Kidney (tissue), 14 donors: ENCODE data around the gene FGF2. TPM values are rescaled to one million over a fixed set of nuclear protein-coding genes. Genes with fewer than 3 reads are reported as not detected.

Experiments used
- DNase-seq, 5 donors: peaks; one replicate each; pipeline ENCODE4 v3.0.0-alpha.2; 2013 to 2020
- FAIRE-seq: peaks from 2 replicates; lab custom pipeline; 2012; peaks lifted over from hg19 to GRCh38; lab: Jason Lieb, UNC
- H3K27ac ChIP-seq, 2 donors: one replicate each; pipeline ENCODE4 v1.7.0; 2013; ENCODE audit warnings: low read depth in 2 of 2, low read length in 2 of 2, inconsistent platforms in 1 of 2
- H3K27me3 ChIP-seq: one replicate; pipeline ENCODE4 v1.7.1; 2013; ENCODE audit warnings: low read length, inconsistent platforms; ENCODE audit not compliant: control insufficient read depth, insufficient read depth
- H3K36me3 ChIP-seq, 3 donors: one replicate each; pipeline versions ENCODE4 v1.7.0 to v1.7.1; 2013; ENCODE audit warnings: low read length in 3 of 3, control low read depth in 1 of 3, inconsistent platforms in 1 of 3; ENCODE audit not compliant: insufficient read depth in 3 of 3, control insufficient read depth in 2 of 3
- H3K4me1 ChIP-seq, 3 donors: one replicate each; pipeline versions ENCODE4 v1.7.0 to v1.7.1; 2013; ENCODE audit warnings: low read length in 3 of 3, inconsistent platforms in 1 of 3, low read depth in 1 of 3; ENCODE audit not compliant: control insufficient read depth in 2 of 3, insufficient read depth in 2 of 3
- H3K4me3 ChIP-seq, 3 donors: one replicate each; pipeline versions ENCODE4 v1.7.0 to v1.8.1; 2013; ENCODE audit warnings: low read length in 3 of 3, control low read depth in 1 of 3, inconsistent platforms in 1 of 3
- H3K9ac ChIP-seq, 3 donors: one replicate each; pipeline versions ENCODE4 v1.7.0 to v1.7.1; 2013; ENCODE audit warnings: low read length in 3 of 3, control low read depth in 1 of 3, inconsistent platforms in 1 of 3
- H3K9me3 ChIP-seq, 3 donors: one replicate each; pipeline versions ENCODE4 v1.7.0 to v1.7.1; 2013; ENCODE audit warnings: low read length in 3 of 3, control low read depth in 1 of 3, inconsistent platforms in 1 of 3; ENCODE audit not compliant: control insufficient read depth in 2 of 3, insufficient read depth in 1 of 3
- intact Hi-C: fragments of 100-400 bp; cut with DNase I; formaldehyde crosslinking; loops from one replicate; pipeline ENCODE4 v1.11.1; 2022
- polyA plus RNA-seq: library from polyadenylated mRNA; stranded (reverse); fragments of 350-450 nt; fragmentation: Illumina TruSeq; extraction: RNeasy Lipid Tissue Mini Kit (QIAGEN cat#74804); gene quantifications from one replicate; pipeline ENCODE4 v1.2.3, GENCODE V29; 2014; ENCODE audit warnings: low read depth, low replicate concordance; ENCODE audit not compliant: insufficient read depth
- total RNA-seq: library from RNA; stranded (reverse); fragmentation: NEBNext Ultra II Directional; extraction: Animal tissue kit (Norgen Biotek cat#: 25700); gene quantifications from one replicate; pipeline ENCODE4 v1.2.1, GENCODE V29; 2021
- TF ChIP-seq, protein P1 (sequence below): IDR thresholded peaks from 3 replicates; pipeline ENCODE4 v1.5.1; 2012; ENCODE audit warnings: mild to moderate bottlenecking, moderate library complexity, borderline replicate concordance; ENCODE audit not compliant: insufficient read depth; ENCODE audit errors: extremely low read depth
- donor health status: control.
- donor health status: control.
- donor health status: control.
- donor health status: control.
- donor health status: control.
- donor health status: DM: yes; HTN: yes; CAD: no.
- donor health status: Normal renal cell carcinoma (clear cell type).

The FGF2 gene
- total and polyA plus RNA-seq, 2 donors from 2014 or later, result 2.3 to 16.9 TPM

DNA sequence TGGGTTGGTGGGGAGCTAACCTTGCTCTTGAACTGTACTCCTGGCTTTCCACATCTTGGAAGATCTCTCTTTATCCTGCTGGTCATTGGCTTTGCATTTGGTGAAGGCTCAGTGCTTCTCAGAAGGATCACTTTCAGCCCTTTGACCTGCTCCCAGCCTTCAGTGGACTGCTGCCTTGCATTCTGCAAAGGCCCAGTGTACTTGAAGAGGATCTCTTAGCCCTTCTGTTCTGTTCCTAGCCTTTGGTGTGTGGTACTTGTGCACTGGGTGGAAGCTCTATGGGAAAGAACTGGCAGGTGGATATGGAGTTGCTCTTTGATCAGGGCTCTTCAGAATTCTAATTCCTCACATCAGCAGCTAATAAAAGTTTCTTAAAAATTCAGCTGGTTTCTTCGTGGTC is 46.5 kb downstream of the FGF2 start:
- Histone ChIP-seq H3K27me3 (no peaks in the 10 kb centered on the region), H3K27ac (no peak overlapping the region), H3K9ac (no peak overlapping the region), H3K9me3 (no peaks in the 10 kb centered on the region), H3K4me1 (no peaks in the 10 kb centered on the region), H3K36me3 (no peaks in the 10 kb centered on the region), H3K4me3 (no peak overlapping the region)
- TF ChIP-seq, protein P1, sequence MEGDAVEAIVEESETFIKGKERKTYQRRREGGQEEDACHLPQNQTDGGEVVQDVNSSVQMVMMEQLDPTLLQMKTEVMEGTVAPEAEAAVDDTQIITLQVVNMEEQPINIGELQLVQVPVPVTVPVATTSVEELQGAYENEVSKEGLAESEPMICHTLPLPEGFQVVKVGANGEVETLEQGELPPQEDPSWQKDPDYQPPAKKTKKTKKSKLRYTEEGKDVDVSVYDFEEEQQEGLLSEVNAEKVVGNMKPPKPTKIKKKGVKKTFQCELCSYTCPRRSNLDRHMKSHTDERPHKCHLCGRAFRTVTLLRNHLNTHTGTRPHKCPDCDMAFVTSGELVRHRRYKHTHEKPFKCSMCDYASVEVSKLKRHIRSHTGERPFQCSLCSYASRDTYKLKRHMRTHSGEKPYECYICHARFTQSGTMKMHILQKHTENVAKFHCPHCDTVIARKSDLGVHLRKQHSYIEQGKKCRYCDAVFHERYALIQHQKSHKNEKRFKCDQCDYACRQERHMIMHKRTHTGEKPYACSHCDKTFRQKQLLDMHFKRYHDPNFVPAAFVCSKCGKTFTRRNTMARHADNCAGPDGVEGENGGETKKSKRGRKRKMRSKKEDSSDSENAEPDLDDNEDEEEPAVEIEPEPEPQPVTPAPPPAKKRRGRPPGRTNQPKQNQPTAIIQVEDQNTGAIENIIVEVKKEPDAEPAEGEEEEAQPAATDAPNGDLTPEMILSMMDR, result no peak
- no peak for FAIRE-seq
- intact Hi-C loops, result no loop called here
- no peak for DNase-seq

DNA sequence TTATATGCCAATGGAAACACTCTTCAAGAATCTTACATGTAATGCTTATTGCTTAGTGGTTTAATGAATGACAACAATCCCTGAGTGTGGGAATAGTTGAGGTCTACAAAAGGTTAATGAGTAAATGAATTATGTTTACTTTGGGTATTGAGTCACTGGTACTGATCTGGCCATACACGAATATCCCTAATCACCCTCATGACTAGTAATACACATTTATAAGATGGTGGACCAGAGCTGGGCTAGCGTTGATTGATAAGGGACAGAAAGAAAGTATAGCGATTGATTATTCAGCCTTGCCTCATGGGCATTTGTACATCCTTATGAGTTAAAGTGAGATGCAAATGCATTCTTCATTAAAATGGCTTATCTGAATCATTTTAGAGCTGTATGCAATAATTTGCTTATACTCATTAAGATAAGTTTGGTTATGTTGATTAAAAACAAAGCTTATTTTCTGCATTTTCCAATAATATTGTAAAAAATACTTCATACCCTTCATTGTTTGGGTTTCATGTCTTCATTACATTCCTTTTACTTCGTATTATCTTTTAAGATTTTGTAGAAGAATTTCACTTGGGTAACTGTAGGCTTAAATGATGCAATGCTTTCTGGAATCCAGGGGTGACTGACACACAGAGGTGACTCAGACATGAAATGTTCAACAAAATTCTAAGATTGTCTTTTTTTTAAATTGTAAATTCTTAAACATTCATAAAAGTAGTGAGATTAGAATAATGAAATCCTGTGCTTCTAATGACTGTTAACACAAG is 47.4 kb downstream of the FGF2 start:
- Histone ChIP-seq H3K4me3 (no peak overlapping the region), H3K9ac (no peak overlapping the region), H3K27me3 (no peaks in the 10 kb centered on the region), H3K9me3 (no peaks in the 10 kb centered on the region), H3K27ac (no peak overlapping the region), H3K4me1 (no peaks in the 10 kb centered on the region), H3K36me3 (no peaks in the 10 kb centered on the region)
- FAIRE-seq, result peak; percentile 3
- TF ChIP-seq, protein P1, result no peak
- intact Hi-C loops, result no loop called here
- DNase-seq, result no peak

DNA sequence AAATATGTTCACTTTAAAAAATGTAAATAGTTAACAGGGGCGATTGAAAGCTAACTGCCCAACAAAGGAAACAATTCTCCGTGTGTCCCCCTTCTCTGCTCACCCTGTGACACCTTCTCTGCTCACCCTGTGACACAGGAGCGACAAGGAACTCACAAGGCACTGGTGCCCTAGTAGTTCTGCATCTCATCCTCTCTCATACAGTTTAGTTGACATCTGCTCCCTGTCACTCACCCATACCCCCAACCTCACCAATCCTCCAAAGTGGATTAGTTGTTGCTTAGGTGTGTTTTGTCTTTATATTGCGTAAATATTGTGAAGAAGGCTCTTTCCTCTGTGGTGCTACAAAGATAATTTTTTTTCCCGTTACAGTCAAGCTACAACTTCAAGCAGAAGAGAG is 49.3 kb downstream of the FGF2 start:
- DNase-seq, result no peak
- H3K4me3 ChIP-seq, result no peak overlapping the region
- FAIRE-seq, result no peak
- no peaks in the 10 kb centered on the region for H3K9me3 ChIP-seq
- intact Hi-C loops, result no loop called here
- H3K36me3 ChIP-seq, result no peaks in the 10 kb centered on the region
- no peaks in the 10 kb centered on the region for H3K27me3 ChIP-seq
- H3K9ac ChIP-seq, result no peak overlapping the region
- H3K27ac ChIP-seq, result no peak overlapping the region
- TF ChIP-seq, protein P1, result no peak
- H3K4me1 ChIP-seq, result no peaks in the 10 kb centered on the region
